Spinal cord (tissue), 10 donors: Measurements from ENCODE around the gene RAD18. TPM values are rescaled to one million over a fixed set of nuclear protein-coding genes. Genes with fewer than 3 reads are reported as not detected.

Source experiments
- DNase-seq, 6 donors: peaks; one replicate each; pipeline versions ENCODE4 v3.0.0 to v3.0.0-alpha.2; 2013 to 2015; ENCODE audit warnings: low spot score in 6 of 6, low read depth in 4 of 6
- H3K27ac ChIP-seq: one replicate; pipeline ENCODE4 v1.5.1; 2013; ENCODE audit warnings: low read depth, low read length, control low read depth
- H3K27me3 ChIP-seq: one replicate; pipeline ENCODE4 v1.6.1; 2013; ENCODE audit warnings: low read length; ENCODE audit not compliant: control insufficient read depth, insufficient read depth
- H3K36me3 ChIP-seq: one replicate; pipeline ENCODE4 v1.6.1; 2013; ENCODE audit warnings: low read length; ENCODE audit not compliant: control insufficient read depth, insufficient read depth
- H3K4me1 ChIP-seq: one replicate; pipeline ENCODE4 v1.6.1; 2013; ENCODE audit warnings: low read length; ENCODE audit not compliant: control insufficient read depth, insufficient read depth
- H3K4me3 ChIP-seq: one replicate; pipeline ENCODE4 v1.5.1; 2013; ENCODE audit warnings: low read depth, low read length, control low read depth
- H3K9me3 ChIP-seq: one replicate; pipeline ENCODE4 v1.6.1; 2013; ENCODE audit warnings: low read length; ENCODE audit not compliant: control insufficient read depth, insufficient read depth
- WGBS: methylation state at CpG from one replicate; pipeline ENCODE4 v1.1.5; 2013; ENCODE audit warnings: missing lambda C conversion rate; ENCODE audit not compliant: insufficient coverage; 5-methylcytosine and 5-hydroxymethylcytosine counted together
- polyA plus RNA-seq, 2 donors: library from polyadenylated mRNA; unstranded; fragments of 120-200 nt; gene quantifications; one replicate each; pipeline ENCODE4 v1.2.1, GENCODE V29; 2013; ENCODE audit not compliant: insufficient read length in 2 of 2
- total RNA-seq, 2 donors: library from RNA; depleted of rRNA in 1 of 2; stranded (reverse); fragments of 120-200 nt in 1 of 2; fragments of >200 nt in 1 of 2; gene quantifications; one replicate each; pipeline versions ENCODE4 v1.2.3 to v1.2.4, GENCODE V29; 2013 to 2014
- donor health status: healthy.

Gene RAD18
- total and polyA plus RNA-seq, 4 donors = 5.2 to 19.1 (median 8.8) TPM

GRCh38 chr3:8929860-8930259 is 33.4 kb downstream of the RAD18 start:
- 100% methylated on average over 1 of the region's 4 CpGs for WGBS
- DNase-seq = no peak
- H3K9me3 ChIP-seq = no peaks in the 10 kb centered on the region
- H3K27ac ChIP-seq = no peak overlapping the region
- H3K4me3 ChIP-seq = no peak overlapping the region
- H3K36me3 ChIP-seq = no peaks in the 10 kb centered on the region
- no peaks in the 10 kb centered on the region for H3K4me1 ChIP-seq
- H3K27me3 ChIP-seq = no peaks in the 10 kb centered on the region

DNA sequence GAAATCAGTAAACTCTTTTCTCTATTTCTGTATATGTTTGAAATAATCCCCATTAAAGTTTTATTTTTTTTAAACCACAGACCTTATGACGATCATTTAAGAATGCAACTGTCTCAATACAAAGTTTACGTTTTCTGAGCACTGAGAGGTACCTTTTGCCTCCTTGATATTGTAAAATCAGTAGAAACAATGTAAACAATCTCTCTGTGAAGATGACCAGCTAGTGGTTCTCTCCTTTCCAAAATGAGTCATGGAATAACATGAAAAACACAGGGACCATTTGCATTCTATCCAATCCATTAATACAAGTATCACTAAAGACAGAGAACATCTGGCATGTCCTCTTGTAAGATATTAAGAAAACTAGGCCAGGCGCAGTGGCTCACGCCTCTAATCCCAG is 48.8 kb downstream of the RAD18 start:
- H3K36me3 ChIP-seq = no peaks in the 10 kb centered on the region
- no peaks in the 10 kb centered on the region for H3K9me3 ChIP-seq
- H3K4me3 ChIP-seq = no peak overlapping the region
- WGBS = 100% methylated on average over 2 of the region's 4 CpGs
- H3K4me1 ChIP-seq = no peaks in the 10 kb centered on the region
- H3K27ac ChIP-seq = no peak overlapping the region
- no peak for DNase-seq
- no peaks in the 10 kb centered on the region for H3K27me3 ChIP-seq

- H3K4me1 ChIP-seq = no peaks in the 10 kb centered on the region
- no peak overlapping the region for H3K27ac ChIP-seq
- H3K9me3 ChIP-seq = no peaks in the 10 kb centered on the region
- H3K4me3 ChIP-seq = no peak overlapping the region
- H3K36me3 ChIP-seq = no peaks in the 10 kb centered on the region
- DNase-seq = no peak
- no CpG with 5 or more reads among the region's 2 CpGs for WGBS
- no peaks in the 10 kb centered on the region for H3K27me3 ChIP-seq
Measured at GRCh38 chr3:8911781-8912180, 51.5 kb downstream of the RAD18 start.

GRCh38 chr3:8909160-8909559 is 54.1 kb downstream of the RAD18 start:
- no peak for DNase-seq
- H3K4me3 ChIP-seq = no peak overlapping the region
- no peaks in the 10 kb centered on the region for H3K27me3 ChIP-seq

DNA sequence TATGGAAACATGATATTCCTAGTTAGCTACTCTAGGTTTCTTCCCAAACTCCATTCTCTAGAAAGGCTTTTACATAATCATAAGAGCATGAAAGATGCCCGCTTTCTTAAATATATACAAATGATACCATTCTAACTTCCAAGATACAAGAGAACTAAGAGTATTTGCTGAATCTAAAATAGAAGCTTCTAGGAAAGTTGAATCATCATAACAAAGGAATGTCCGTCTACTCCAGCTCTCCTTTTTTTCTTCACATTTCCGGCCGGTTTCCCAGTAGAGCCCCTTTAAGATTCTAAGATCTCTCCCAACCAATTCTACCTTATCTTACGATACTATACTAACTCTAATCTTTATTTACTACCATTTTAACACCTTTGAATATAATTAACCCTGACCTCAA is 60.1 kb downstream of the RAD18 start:
- no peaks in the 10 kb centered on the region for H3K9me3 ChIP-seq
- no peaks in the 10 kb centered on the region for H3K27me3 ChIP-seq
- H3K4me3 ChIP-seq = no peak overlapping the region
- H3K4me1 ChIP-seq = no peaks in the 10 kb centered on the region
- 86% methylated on average over 2 of the region's 5 CpGs for WGBS
- no peak overlapping the region for H3K27ac ChIP-seq
- no peaks in the 10 kb centered on the region for H3K36me3 ChIP-seq
- DNase-seq = no peak

More at GRCh38 chr3:8909160-8909559, 54.1 kb downstream of the RAD18 start:
- no peaks in the 10 kb centered on the region for H3K9me3 ChIP-seq
- 91% methylated on average over 3 of the region's 3 CpGs for WGBS
- no peak overlapping the region for H3K27ac ChIP-seq
- no peaks in the 10 kb centered on the region for H3K4me1 ChIP-seq
- no peaks in the 10 kb centered on the region for H3K36me3 ChIP-seq

- Histone ChIP-seq H3K27me3 (no peaks in the 10 kb centered on the region), H3K9me3 (no peaks in the 10 kb centered on the region), H3K4me3 (no peak overlapping the region), H3K27ac (no peak overlapping the region), H3K4me1 (no peaks in the 10 kb centered on the region), H3K36me3 (no peaks in the 10 kb centered on the region)
- DNase-seq = no peak
- 80% methylated on average over 1 of the region's 3 CpGs for WGBS
Measured at GRCh38 chr3:8900869-8901268, 62.4 kb downstream of the RAD18 start.

- Histone ChIP-seq H3K27me3 (no peaks in the 10 kb centered on the region), H3K36me3 (no peaks in the 10 kb centered on the region), H3K9me3 (no peaks in the 10 kb centered on the region), H3K4me3 (no peak overlapping the region), H3K27ac (no peak overlapping the region), H3K4me1 (no peaks in the 10 kb centered on the region)
- peak in 1 of 6 donors; percentile 1 for DNase-seq
- 80% methylated on average over 1 of the region's 1 CpG for WGBS
Measured at GRCh38 chr3:8899876-8900460, 63.3 kb downstream of the RAD18 start.

DNA sequence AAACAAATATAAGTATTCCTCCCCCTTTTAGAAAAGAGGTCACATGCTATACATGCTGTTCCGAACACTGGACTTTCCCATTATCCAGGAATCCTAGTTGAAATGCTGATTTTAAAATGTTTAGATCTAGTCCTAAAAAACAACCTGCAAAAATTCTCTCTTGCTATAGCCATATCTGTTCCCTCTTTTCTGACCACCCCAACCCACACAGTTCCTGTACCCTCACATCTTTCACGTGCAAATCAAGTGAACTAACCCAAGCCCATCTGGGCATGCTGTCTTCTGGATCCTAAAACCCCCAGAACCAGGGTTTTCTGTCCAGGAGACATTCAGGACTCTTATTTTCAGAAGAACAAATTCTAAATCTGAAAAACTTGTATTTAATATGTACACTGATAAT is 67.4 kb downstream of the RAD18 start:
- Histone ChIP-seq H3K9me3 (no peaks in the 10 kb centered on the region), H3K36me3 (no peaks in the 10 kb centered on the region), H3K27ac (no peak overlapping the region), H3K4me1 (no peaks in the 10 kb centered on the region), H3K4me3 (no peak overlapping the region), H3K27me3 (no peaks in the 10 kb centered on the region)
- no peak for DNase-seq
- 20% methylated on average over 1 of the region's 2 CpGs for WGBS

DNA sequence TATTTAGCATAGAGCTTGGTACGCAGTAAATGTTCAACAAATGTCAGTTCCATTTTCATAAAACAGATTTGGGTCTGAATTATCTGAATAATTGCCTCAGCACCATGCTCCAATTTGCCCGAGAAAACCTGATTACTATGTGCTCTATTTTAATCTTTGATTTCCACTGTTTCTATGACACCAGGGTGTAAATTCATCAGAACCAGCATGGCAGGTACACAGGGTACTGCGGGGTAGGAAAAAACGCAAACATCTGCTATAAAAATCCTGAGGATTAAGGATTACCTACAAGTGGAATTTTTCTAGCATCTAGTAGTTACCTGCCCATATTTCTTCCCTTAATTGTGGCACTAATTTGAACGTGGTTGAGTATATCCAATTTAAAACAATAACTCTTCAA is 70.3 kb downstream of the RAD18 start:
- Histone ChIP-seq H3K9me3 (no peaks in the 10 kb centered on the region), H3K27ac (no peak overlapping the region), H3K27me3 (no peaks in the 10 kb centered on the region), H3K4me1 (no peaks in the 10 kb centered on the region), H3K36me3 (no peaks in the 10 kb centered on the region), H3K4me3 (no peak overlapping the region)
- no peak for DNase-seq
- no CpG with 5 or more reads among the region's 5 CpGs for WGBS

DNA sequence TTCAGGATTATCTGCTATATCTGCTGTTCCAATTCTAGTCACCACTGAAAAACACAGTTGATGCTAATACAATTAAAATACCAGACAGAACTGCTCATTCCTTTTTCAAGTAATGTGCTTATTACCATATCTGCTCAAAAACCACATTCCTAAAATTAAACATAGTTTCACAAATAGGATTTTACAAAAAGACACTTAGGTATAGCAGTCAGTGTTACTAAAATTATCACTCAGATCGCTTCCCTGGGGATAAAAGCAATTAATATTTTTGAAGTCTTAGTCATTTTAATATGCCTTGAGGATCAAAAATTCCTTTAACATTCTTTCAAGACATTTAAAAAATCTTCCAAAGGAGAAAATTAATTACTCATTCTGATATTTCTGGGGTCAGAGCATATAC is 71.5 kb downstream of the RAD18 start:
- no peak for DNase-seq
- H3K9me3 ChIP-seq = no peaks in the 10 kb centered on the region
- no peaks in the 10 kb centered on the region for H3K36me3 ChIP-seq
- H3K4me1 ChIP-seq = no peaks in the 10 kb centered on the region
- H3K4me3 ChIP-seq = no peak overlapping the region
- WGBS = no CpG with 5 or more reads among the region's 1 CpG
- no peaks in the 10 kb centered on the region for H3K27me3 ChIP-seq
- no peak overlapping the region for H3K27ac ChIP-seq
